ENCODE measurements around the gene TRPM1. TPM values are rescaled to one million over a fixed set of nuclear protein-coding genes. Genes with fewer than 3 reads are reported as not detected.

Gene TRPM1
- total RNA-seq, 4 donors from 2014 or later = not detected

- intact Hi-C loops (cut with DNase I) = no loop called here
- WGBS = 87% methylated on average over 3 of the region's 3 CpGs
- no peaks in the 10 kb centered on the region for H3K36me3 ChIP-seq
- no peak overlapping the region for H3K4me3 ChIP-seq
- no peak overlapping the region for H3K27ac ChIP-seq (replicated peaks in 1 of 4)
- H3K4me1 ChIP-seq = peaks cover 0 to 8% (median 4%) of the 10 kb centered on the region in 4 donors
- DNase-seq (ENCODE audit: extremely low spot score) = no peak
- no peak for TF ChIP-seq EP300 (IDR thresholded peaks at IDR 0.05)
- no peak for TF ChIP-seq CTCF (IDR thresholded peaks at IDR 0.05)
- TF ChIP-seq POLR2AphosphoS5 (IDR thresholded peaks at IDR 0.05) = no peak
- no peak for TF ChIP-seq POLR2A (IDR thresholded peaks at IDR 0.05; ENCODE audit: low read depth)
- H3K9me3 ChIP-seq = no peaks in the 10 kb centered on the region
- no peaks in the 10 kb centered on the region for H3K27me3 ChIP-seq
These were observed 81.5 kb downstream of the TRPM1 start for GRCh38 chr15:31019986-31020385.

GRCh38 chr15:31017311-31017710 lies 84.2 kb downstream of the TRPM1 start:
- Histone ChIP-seq H3K36me3 (no peaks in the 10 kb centered on the region), H3K9me3 (peaks cover 0 to 9% (median 9%) of the 10 kb centered on the region in 4 donors), H3K27ac (replicated peaks in 1 of 4) (no peak overlapping the region), H3K27me3 (no peaks in the 10 kb centered on the region), H3K4me3 (no peak overlapping the region), H3K4me1 (no peaks in the 10 kb centered on the region)
- 76% methylated on average over 1 of the region's 1 CpG for WGBS
- intact Hi-C loops (cut with DNase I) = no loop called here
- no peak for TF ChIP-seq CTCF (IDR thresholded peaks at IDR 0.05)
- no peak for TF ChIP-seq POLR2AphosphoS5 (IDR thresholded peaks at IDR 0.05)
- TF ChIP-seq EP300 (IDR thresholded peaks at IDR 0.05) = no peak
- TF ChIP-seq POLR2A (IDR thresholded peaks at IDR 0.05; ENCODE audit: low read depth) = no peak
- no peak for DNase-seq (ENCODE audit: extremely low spot score)

GRCh38 chr15:31016446-31016915 lies 85.0 kb downstream of the TRPM1 start:
- no peaks in the 10 kb centered on the region for H3K27me3 ChIP-seq
- no peak overlapping the region for H3K4me3 ChIP-seq
- intact Hi-C loops (cut with DNase I) = no loop called here
- TF ChIP-seq POLR2AphosphoS5 (IDR thresholded peaks at IDR 0.05) (no peak), POLR2A (IDR thresholded peaks at IDR 0.05; ENCODE audit: low read depth) (no peak), CTCF (IDR thresholded peaks at IDR 0.05) (no peak), EP300 (IDR thresholded peaks at IDR 0.05) (no peak)
- no peak for DNase-seq (ENCODE audit: extremely low spot score)
- H3K9me3 ChIP-seq = peaks cover 0 to 17% (median 16%) of the 10 kb centered on the region in 4 donors
- no peak overlapping the region for H3K27ac ChIP-seq (replicated peaks in 1 of 4)
- 60% methylated on average over 3 of the region's 3 CpGs for WGBS
- H3K4me1 ChIP-seq = no peaks in the 10 kb centered on the region
- no peaks in the 10 kb centered on the region for H3K36me3 ChIP-seq

GRCh38 chr15:31014608-31014925 lies 87.0 kb downstream of the TRPM1 start:
- DNase-seq (ENCODE audit: extremely low spot score) = no peak
- Histone ChIP-seq H3K27me3 (no peaks in the 10 kb centered on the region), H3K9me3 (peaks cover 0 to 25% (median 21%) of the 10 kb centered on the region in 4 donors), H3K4me1 (no peaks in the 10 kb centered on the region), H3K36me3 (no peaks in the 10 kb centered on the region), H3K27ac (replicated peaks in 1 of 4) (no peak overlapping the region), H3K4me3 (no peak overlapping the region)
- TF ChIP-seq CTCF (IDR thresholded peaks at IDR 0.05) (no peak), POLR2A (IDR thresholded peaks at IDR 0.05; ENCODE audit: low read depth) (no peak), POLR2AphosphoS5 (IDR thresholded peaks at IDR 0.05) (no peak), EP300 (IDR thresholded peaks at IDR 0.05) (no peak)
- 83% methylated on average over 2 of the region's 2 CpGs for WGBS
- intact Hi-C loops (cut with DNase I) = no loop called here
